HUES6 (cell line): ENCODE results near the gene ACAD8.

Experiments used
- H3K27ac ChIP-seq: 2 replicates; pipeline ENCODE4 v1.7.0; 2013; ENCODE audit warnings: low read depth, mild to moderate bottlenecking, low read length, inconsistent platforms
- H3K27me3 ChIP-seq: 2 replicates; pipeline ENCODE4 v1.6.1; 2013; ENCODE audit warnings: low read length; ENCODE audit not compliant: control insufficient read depth, insufficient read depth
- H3K36me3 ChIP-seq: 2 replicates; pipeline ENCODE4 v1.6.1; 2013; ENCODE audit warnings: low read length; ENCODE audit not compliant: control insufficient read depth, insufficient read depth
- H3K4me1 ChIP-seq: 2 replicates; pipeline ENCODE4 v1.6.1; 2013; ENCODE audit warnings: low read length; ENCODE audit not compliant: control insufficient read depth, insufficient read depth
- H3K4me3 ChIP-seq: 2 replicates; pipeline ENCODE4 v1.5.1; 2013; ENCODE audit warnings: low read depth, low read length
- H3K9ac ChIP-seq: one replicate; pipeline ENCODE4 v1.6.1; 2013; ENCODE audit warnings: mild to moderate bottlenecking, low read length
- H3K9me3 ChIP-seq: 2 replicates; pipeline ENCODE4 v1.6.1; 2013; ENCODE audit warnings: low read depth, low read length; ENCODE audit not compliant: control insufficient read depth, insufficient read depth

The ACAD8 gene

GRCh38 chr11:134242376-134242775 lies 11.0 kb upstream of the ACAD8 start:
- peaks cover 62% of the 10 kb centered on the region for H3K36me3 ChIP-seq
- H3K4me1 ChIP-seq, result no peaks in the 10 kb centered on the region

GRCh38 chr11:134243913-134244312 lies 9.5 kb upstream of the ACAD8 start:
- peaks cover 78% of the 10 kb centered on the region for H3K36me3 ChIP-seq
- no peaks in the 10 kb centered on the region for H3K4me1 ChIP-seq
- H3K27ac ChIP-seq, result no peak overlapping the region
- H3K9me3 ChIP-seq, result no peaks in the 10 kb centered on the region
- H3K9ac ChIP-seq, result no peak overlapping the region
- H3K27me3 ChIP-seq, result no peaks in the 10 kb centered on the region
- H3K4me3 ChIP-seq, result no peak overlapping the region

More at GRCh38 chr11:134242376-134242775, 11.0 kb upstream of the ACAD8 start:
- Histone ChIP-seq H3K27me3 (no peaks in the 10 kb centered on the region), H3K27ac (no peak overlapping the region), H3K9ac (no peak overlapping the region), H3K9me3 (no peaks in the 10 kb centered on the region), H3K4me3 (no peak overlapping the region)

GRCh38 chr11:134244593-134244992 lies 8.8 kb upstream of the ACAD8 start:
- Histone ChIP-seq H3K9ac (no peak overlapping the region), H3K27ac (no peak overlapping the region), H3K4me1 (no peaks in the 10 kb centered on the region), H3K27me3 (no peaks in the 10 kb centered on the region), H3K4me3 (no peak overlapping the region), H3K9me3 (no peaks in the 10 kb centered on the region), H3K36me3 (peaks cover 84% of the 10 kb centered on the region)

GRCh38 chr11:134245434-134245833 lies 7.9 kb upstream of the ACAD8 start:
- no peak overlapping the region for H3K27ac ChIP-seq

GRCh38 chr11:134246100-134246499 lies 7.3 kb upstream of the ACAD8 start:
- H3K4me3 ChIP-seq, result no peak overlapping the region
- H3K9me3 ChIP-seq, result no peaks in the 10 kb centered on the region
- H3K4me1 ChIP-seq, result no peaks in the 10 kb centered on the region
- H3K27me3 ChIP-seq, result no peaks in the 10 kb centered on the region
- no peak overlapping the region for H3K27ac ChIP-seq
- H3K9ac ChIP-seq, result no peak overlapping the region
- H3K36me3 ChIP-seq, result peaks cover 90% of the 10 kb centered on the region

More at GRCh38 chr11:134245434-134245833, 7.9 kb upstream of the ACAD8 start:
- Histone ChIP-seq H3K4me3 (no peak overlapping the region), H3K9me3 (no peaks in the 10 kb centered on the region), H3K27me3 (no peaks in the 10 kb centered on the region), H3K9ac (no peak overlapping the region), H3K4me1 (no peaks in the 10 kb centered on the region), H3K36me3 (peaks cover 86% of the 10 kb centered on the region)

- Histone ChIP-seq H3K27ac (no peak overlapping the region), H3K9ac (no peak overlapping the region), H3K9me3 (no peaks in the 10 kb centered on the region), H3K36me3 (peaks cover 88% of the 10 kb centered on the region), H3K27me3 (no peaks in the 10 kb centered on the region), H3K4me3 (no peak overlapping the region), H3K4me1 (peaks cover 4% of the 10 kb centered on the region; the same call in 1 of the 2 replicates)
These were observed 6.7 kb upstream of the ACAD8 start for GRCh38 chr11:134246678-134247077.

GRCh38 chr11:134248910-134249480 lies 4.4 kb upstream of the ACAD8 start:
- no peaks in the 10 kb centered on the region for H3K9me3 ChIP-seq
- H3K4me1 ChIP-seq, result peaks cover 6% of the 10 kb centered on the region; the same call in 1 of the 2 replicates
- H3K9ac ChIP-seq, result no peak overlapping the region
- H3K4me3 ChIP-seq, result no peak overlapping the region
- no peak overlapping the region for H3K27ac ChIP-seq
- peaks cover 72% of the 10 kb centered on the region for H3K36me3 ChIP-seq
- H3K27me3 ChIP-seq, result no peaks in the 10 kb centered on the region

GRCh38 chr11:134250246-134250645 lies 3.1 kb upstream of the ACAD8 start:
- no peak overlapping the region for H3K27ac ChIP-seq
- no peak overlapping the region for H3K9ac ChIP-seq
- peaks cover 59% of the 10 kb centered on the region for H3K36me3 ChIP-seq
- H3K9me3 ChIP-seq, result no peaks in the 10 kb centered on the region
- H3K4me1 ChIP-seq, result peaks cover 12% of the 10 kb centered on the region; the same call in 1 of the 2 replicates
- H3K27me3 ChIP-seq, result no peaks in the 10 kb centered on the region
- H3K4me3 ChIP-seq, result no peak overlapping the region

GRCh38 chr11:134250675-134251074 lies 2.7 kb upstream of the ACAD8 start:
- Histone ChIP-seq H3K4me1 (peaks cover 12% of the 10 kb centered on the region; the same call in 1 of the 2 replicates), H3K36me3 (peaks cover 57% of the 10 kb centered on the region), H3K9ac (no peak overlapping the region), H3K9me3 (no peaks in the 10 kb centered on the region), H3K27me3 (no peaks in the 10 kb centered on the region), H3K27ac (no peak overlapping the region), H3K4me3 (no peak overlapping the region)

GRCh38 chr11:134252346-134253187 lies 801 bp upstream of the ACAD8 start:
- peak overlapping the region; percentile 89 for H3K4me3 ChIP-seq
- peaks cover 49% of the 10 kb centered on the region for H3K36me3 ChIP-seq
- H3K27me3 ChIP-seq, result no peaks in the 10 kb centered on the region
- no peaks in the 10 kb centered on the region for H3K9me3 ChIP-seq
- peak overlapping the region; percentile 74 for H3K9ac ChIP-seq
- no peak overlapping the region for H3K27ac ChIP-seq
- H3K4me1 ChIP-seq, result peaks cover 12% of the 10 kb centered on the region; the same call in 1 of the 2 replicates
